GM20431 (cell line): ENCODE data around the gene DUSP22.
"Not testable (repeated sequence)": the region's sequence is repeated elsewhere in the genome, so short reads cannot be mapped to it uniquely, and the experiment has no call there.

Source experiments
- in situ Hi-C: fragments of 300-500 bp; cut with MseI, MboI; formaldehyde crosslinking; loops from one replicate; pipeline ENCODE4 v1.15.0; 2020; ENCODE audit warnings: low sequenced_read_pairs; ENCODE audit not compliant: unreplicated experiment

The DUSP22 gene

DNA sequence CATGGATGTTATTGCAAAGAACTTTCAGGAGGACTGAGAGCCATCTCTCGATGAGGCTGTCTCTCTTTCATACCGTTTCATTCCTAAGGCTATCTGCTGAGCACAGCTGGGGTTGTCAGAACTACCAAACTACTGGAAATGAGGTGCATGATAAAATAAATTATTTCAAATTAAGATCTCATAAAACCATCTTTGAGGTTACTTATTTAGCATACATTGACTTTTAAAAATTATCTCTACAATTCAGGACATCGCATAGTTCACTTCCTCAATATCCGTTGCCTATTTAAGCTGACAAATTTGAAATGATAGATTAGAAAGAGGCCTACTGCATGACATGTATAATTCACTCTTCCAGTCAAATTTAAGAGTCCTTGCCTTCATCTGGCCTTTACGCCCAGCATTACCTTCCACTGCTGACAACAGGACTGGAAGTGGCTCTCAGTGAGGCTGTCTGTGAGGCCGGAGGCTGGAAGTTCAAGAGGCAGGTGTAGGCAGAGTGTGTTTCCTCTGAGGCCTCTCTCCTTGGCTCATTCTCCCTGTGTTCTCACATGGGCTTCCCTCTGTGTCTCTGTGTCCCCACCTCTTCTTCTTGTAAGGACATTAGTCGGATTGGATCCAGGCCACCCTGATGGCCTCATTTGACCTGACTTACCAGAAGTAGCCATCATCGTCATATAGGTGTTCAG is 12.8 kb upstream of the DUSP22 start:
- in situ Hi-C loops: no loop called here

DNA sequence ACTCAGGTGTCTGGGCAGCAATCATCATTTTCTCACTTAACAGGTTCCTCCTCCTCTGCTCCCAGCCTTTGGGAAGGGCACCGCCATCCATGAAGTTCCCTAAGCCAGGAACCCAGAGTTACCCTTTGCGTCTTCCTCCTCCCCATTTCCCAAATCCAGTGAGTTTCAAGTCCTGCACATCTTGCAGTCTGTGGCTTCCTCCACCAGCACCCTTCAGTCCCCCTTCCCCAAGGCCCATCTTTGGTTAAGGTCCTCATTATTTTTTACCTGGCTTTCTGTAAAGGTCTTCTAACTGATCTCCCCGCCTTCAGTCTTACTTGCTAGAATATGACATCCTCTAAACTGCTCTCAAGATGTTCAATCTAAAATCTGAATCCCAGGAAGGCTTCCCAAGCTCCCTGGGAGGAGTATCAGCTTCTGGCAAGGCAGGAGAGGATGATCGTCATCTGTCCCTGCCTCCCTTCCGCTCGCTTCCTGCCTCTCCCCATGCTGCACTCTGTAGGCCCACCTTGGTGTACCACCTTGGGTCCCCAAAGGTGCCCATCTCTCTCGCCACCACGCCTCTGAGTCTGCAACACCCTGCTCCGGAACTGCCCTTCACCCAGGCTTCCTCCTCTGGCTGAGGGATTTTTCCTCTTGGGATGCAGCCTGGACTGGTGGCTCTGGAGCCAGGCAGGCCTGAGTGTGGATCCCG is 11.4 kb upstream of the DUSP22 start:
- in situ Hi-C loops: no loop called here

GRCh38 chr6:281469-282103 is 10.7 kb upstream of the DUSP22 start:
- in situ Hi-C loops: no loop called here

DNA sequence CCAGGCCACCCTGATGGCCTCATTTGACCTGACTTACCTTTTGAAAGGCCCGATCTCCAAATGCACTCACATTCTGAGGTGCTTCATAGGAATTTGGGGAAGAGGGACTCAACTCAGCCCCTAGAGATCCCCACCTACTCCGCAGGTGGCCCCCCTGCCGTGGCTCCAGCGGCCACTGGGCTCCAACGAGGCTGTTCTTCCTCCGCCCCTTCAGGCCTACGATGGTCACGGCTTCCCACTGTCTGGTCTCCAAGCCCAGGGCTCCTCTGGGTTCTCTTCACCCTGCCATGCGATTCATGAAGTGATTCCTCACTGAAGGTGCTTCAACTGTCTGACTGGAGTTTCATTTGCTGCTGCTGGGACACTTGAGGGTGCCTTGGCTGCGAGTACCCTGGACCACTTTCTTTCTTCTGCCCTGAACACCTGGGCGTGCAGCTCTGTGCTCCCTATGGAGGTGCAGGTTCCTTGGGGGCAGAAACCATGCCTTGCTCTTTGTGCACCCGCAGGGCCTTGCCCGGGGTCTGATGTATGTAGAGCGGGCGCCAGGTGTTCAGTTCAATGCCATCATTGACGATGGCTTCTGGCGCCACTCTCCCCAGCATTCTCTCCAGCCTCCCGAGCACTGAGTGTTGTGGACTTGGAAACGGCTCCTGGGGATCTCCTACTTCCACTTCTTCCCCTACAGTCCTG is 10.0 kb upstream of the DUSP22 start:
- in situ Hi-C loops: no loop called here

DNA sequence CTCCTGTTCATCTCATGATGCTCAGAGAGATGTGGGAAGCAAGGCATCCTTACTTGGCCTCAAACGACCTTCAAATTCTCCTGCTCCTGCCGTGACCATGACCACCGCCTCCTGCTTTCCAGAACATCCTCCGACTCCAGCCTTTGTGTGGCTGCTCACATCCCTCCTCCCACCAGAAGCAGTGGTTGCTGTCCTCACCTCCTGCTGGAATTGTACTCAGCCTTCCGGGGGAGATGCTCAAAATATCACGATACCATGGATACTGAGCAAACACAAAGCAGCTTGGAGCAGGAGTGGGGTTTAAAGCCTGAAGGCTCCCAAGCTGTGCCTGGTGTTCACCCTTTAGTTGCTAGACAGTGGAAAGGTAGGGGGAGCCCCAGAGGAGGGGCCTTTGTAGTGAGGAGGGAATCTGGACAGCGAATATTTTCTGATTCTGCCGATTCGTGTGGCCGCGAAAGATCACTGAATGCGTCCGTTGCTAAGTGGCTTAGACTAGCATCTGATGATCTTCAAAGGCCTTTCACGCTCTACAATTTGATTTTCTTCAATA is 9.3 kb upstream of the DUSP22 start:
- in situ Hi-C loops: no loop called here

DNA sequence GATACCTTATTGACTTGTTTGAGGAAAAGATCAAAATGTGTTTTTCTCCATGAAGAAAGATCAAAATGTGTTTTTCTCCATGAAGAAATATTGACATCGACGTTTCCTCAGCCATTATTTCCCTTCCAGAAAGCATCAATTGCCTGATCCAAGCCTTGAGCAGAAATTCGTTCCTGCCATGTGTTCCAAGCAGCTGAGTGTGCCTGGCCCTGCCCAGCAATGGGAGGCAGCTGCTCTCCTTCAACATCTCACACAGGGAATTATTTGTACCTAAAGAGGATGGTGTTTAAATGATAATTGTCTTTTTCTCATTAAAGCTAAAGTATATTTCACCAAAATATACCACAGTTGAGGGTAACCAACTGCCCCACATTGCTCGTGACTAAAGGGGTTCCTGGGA is 7.8 kb upstream of the DUSP22 start:
- in situ Hi-C loops: no loop called here

DNA sequence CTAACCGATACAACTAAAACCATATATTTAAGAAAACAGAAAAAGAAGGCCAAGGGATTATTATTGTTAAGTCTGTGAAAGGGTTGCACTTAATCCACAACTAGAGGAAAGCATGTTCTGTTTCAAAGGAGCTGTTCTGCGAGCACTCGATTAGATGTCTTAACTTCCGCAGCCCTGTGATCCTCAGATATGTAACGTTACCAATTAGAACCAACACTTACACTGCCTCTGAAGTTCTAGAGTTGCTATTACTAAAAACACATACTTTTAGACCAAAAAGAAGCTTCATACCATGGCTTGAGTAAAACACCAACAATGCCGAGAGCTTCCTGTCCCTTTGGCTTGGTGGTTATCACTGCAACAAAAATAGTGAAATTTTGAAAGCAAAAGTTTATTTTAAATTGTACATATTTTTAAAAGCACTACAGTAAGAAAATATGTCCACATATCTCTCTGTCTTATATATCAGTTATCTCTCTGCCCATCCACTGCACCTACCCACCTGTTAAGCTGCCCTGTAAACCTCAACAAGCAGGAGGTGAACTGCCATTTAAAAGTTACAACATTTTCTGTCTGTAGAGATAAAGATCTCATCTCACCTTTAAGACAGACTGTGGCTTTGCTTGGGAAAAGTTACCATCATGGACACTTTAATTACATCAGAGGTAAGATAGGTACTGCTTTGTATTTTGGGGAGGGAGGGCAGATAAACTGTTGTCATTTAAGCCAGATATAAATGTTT is 7.1 kb upstream of the DUSP22 start:
- in situ Hi-C loops: no loop called here

- in situ Hi-C loops: not testable (repeated sequence)
Observed at GRCh38 chr6:285902-286301, 6.4 kb upstream of the DUSP22 start.

DNA sequence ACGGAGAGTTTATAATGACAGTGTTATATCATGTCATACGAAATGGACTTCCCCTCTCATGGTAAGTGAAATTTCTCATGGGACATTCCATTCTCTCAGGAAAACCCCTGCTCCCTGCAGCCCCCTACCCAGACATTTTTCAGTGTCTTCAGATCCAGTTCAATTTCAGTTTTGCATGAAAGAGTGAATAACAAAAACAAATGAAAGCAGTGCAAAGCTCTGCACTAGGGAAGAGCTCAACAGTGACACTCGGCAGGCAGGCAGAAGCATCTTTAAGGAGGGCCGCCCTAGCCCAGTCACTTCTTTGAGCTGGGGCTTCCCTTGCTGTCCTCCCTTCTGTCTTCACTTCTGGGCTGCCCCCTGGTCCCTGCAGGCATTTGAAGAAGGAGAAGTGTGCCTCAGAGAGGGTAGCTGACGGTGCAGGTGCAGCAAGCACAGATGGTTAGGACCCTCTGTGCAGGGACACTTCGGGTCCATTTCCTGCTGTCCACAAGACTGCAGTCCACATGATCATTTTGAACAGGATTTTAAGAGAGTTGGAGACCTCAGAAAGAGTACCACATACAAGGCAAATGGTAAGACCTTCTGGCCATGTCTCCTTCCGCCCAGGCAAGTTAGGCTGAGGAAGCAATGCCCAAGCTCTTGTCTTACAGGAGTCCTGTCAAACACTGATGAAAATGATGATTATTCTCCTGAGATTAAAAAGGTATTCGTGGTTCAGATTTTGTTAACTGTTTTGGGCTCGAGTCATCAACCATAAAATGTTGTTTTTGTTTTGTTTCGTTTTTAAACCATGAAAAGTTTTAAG is 5.4 kb upstream of the DUSP22 start:
- in situ Hi-C loops: no loop called here

DNA sequence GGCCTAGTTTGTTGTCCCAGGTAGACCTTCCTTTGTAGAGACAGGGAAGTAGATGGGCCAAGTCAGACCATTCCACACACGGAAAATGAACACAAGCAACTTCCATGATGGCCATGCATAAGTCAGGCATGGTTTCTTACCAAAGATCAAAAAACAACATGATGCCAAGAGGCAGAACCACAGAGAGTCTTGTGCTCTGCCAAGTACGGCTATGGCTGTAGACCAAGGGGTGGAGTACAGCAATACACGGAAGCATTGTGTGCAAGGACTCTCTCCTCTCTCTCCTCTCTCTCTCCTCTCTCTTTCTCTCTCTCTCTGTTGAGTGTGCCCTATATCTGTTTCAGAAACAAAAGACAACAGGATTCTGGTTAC is 4.8 kb upstream of the DUSP22 start:
- in situ Hi-C loops: no loop called here

- in situ Hi-C loops: no loop called here
Observed at GRCh38 chr6:288866-289265, 3.4 kb upstream of the DUSP22 start.

DNA sequence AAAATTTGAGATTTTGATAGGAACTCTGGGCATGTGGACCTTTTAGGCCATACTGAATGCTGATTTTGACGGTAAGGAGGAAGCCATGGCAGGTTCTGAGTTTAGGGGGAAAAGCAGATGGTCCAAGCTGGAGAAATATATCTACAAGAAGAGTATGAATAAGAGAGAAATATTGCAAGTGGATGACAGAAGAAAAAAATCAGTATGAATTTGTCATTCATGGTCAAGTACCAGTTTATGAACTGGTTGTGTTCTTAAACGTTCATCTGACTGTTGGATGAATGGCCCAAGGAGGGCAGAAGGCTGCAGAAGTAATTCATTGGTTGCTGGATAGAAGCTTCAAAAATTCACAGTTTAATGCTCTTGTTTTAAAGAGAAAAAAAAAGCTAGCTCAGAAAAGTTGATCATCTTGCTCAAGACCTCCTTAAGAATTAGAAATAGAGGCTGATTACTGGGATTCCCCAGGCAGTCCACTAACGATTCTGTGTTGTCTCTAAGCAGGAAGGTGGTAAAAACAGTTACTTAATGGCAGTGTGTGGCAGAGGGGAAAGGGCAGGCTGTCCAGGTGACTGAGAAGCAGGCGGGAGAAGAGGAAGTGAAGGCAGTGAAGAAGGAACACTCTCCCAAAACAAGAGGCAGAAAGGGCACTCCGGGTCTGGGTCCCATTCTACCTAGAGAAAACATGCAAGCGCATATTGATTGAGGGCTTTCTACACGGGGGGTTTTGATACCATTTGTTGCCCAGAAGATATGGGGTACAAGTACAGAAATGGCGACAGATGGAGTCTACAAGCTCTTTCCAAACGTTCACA is 2.0 kb upstream of the DUSP22 start:
- in situ Hi-C loops: no loop called here

DNA sequence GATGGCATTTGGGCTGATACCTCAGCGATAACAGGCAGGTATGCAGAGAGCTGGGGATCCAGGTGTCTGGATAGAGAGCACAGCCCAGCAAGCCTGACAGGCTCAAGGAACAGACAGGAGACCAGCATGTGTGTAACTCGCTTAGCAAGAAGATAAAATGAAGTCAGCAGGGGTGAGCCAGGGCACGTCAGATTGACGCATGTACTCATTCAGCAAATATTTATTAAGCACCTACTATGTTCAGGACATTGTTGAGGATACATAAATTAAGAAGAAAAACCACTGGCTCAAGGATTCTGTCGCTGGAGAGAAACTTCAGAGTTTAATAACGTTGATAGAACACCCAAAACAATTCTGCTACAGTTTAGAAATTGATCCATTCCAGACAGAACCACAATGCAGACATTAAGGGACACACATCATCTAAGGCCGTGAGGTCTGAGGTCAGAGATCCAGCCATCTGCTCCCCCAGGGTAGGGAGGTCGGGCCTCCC is 1.0 kb upstream of the DUSP22 start:
- in situ Hi-C loops: no loop called here

GRCh38 chr6:292506-293192 is 362 bp downstream of the DUSP22 start:
- in situ Hi-C loops: no loop called here

GRCh38 chr6:293193-294174 is 1.2 kb downstream of the DUSP22 start:
- in situ Hi-C loops: no loop called here
